Colonic mucosa (tissue), 4 donors: ENCODE data around the gene SERPING1. TPM values are rescaled to one million over a fixed set of nuclear protein-coding genes. Genes with fewer than 3 reads are reported as not detected.

ENCODE experiments used
- DNase-seq: peaks from one replicate; pipeline ENCODE4 v3.0.0-alpha.2; 2020
- H3K27ac ChIP-seq: fragments of 200-600 bp; one replicate; pipeline ENCODE4 v1.8.0; 2021
- H3K27me3 ChIP-seq: fragments of 200-600 bp; one replicate; pipeline ENCODE4 v1.8.0; 2021
- H3K36me3 ChIP-seq: fragments of 200-600 bp; one replicate; pipeline ENCODE4 v1.8.0; 2021
- H3K4me1 ChIP-seq: fragments of 200-600 bp; one replicate; pipeline ENCODE4 v1.8.0; 2021; ENCODE audit warnings: mild to moderate bottlenecking
- H3K4me3 ChIP-seq: fragments of 200-600 bp; one replicate; pipeline ENCODE4 v1.8.0; 2021
- H3K9ac ChIP-seq, 2 donors: one replicate each; pipeline ENCODE4 v1.7.0; 2013; ENCODE audit warnings: control low read depth in 2 of 2, low read depth in 2 of 2, low read length in 2 of 2
- H3K9me3 ChIP-seq: fragments of 200-600 bp; one replicate; pipeline ENCODE4 v1.8.0; 2021
- intact Hi-C: fragments of 100-400 bp; cut with DNase I; formaldehyde crosslinking; loops from one replicate; pipeline ENCODE4 v1.14.1; 2022
- total RNA-seq, 2 donors: library from RNA; stranded (reverse); fragmentation: NEBNext Ultra II Directional in 1 of 2; extraction: Animal tissue kit (Norgen Biotek cat#: 25700) in 1 of 2; gene quantifications; one replicate each; pipeline ENCODE4 v1.2.1, GENCODE V29; 2021
- TF ChIP-seq, protein P1 (sequence below): fragments of 200-600 bp; IDR thresholded peaks from one replicate; pipeline ENCODE4 v1.8.0; 2022; ENCODE audit warnings: antibody characterized with exemption, mild to moderate bottlenecking
- donor health status: healthy.
- donor health status: DM: no; HTN: no; CAD: no.
- donor health status: DM: no; HTN: no; CAD: no.

The SERPING1 gene
- total RNA-seq, 2 donors from 2014 or later: 18.7 to 57.5 TPM

DNA sequence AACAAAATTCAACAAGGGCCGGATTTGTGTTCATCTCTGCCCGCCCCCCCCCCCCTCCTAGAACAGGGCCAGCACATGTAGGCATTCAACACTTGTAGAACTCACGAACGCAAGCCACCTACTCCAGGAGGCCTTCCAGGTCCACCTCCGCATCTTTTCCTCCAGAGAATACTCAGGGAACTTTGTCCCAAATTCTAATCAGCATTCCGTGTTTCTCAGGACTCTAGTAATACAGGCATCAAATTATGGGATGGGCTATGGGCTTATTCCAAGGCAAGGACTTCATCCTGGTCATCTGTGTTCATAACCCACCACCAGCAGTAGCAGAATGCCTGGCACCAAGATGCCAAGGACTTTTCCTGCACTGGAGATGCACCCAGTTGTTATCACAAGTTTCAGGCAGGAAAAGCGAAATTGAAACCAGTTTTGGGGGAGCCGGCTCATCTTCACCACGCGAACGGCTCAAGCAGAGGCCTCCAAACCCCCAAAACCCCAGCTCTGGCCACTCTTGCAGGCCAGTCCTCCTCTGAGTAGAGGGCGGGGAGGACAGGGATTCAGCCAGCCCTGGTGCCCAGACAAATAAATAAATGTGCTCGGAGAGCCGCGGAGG lies 30.5 kb upstream of the SERPING1 start:
- intact Hi-C loops: loop anchor here (10.0 kb wide), 1 partner anchor 238 kb away; no protein-coding TSS in a partner anchor
- H3K27ac ChIP-seq: peak overlapping the region; percentile 84
- peak overlapping the region; percentile 84 for H3K4me3 ChIP-seq
- TF ChIP-seq, protein P1, sequence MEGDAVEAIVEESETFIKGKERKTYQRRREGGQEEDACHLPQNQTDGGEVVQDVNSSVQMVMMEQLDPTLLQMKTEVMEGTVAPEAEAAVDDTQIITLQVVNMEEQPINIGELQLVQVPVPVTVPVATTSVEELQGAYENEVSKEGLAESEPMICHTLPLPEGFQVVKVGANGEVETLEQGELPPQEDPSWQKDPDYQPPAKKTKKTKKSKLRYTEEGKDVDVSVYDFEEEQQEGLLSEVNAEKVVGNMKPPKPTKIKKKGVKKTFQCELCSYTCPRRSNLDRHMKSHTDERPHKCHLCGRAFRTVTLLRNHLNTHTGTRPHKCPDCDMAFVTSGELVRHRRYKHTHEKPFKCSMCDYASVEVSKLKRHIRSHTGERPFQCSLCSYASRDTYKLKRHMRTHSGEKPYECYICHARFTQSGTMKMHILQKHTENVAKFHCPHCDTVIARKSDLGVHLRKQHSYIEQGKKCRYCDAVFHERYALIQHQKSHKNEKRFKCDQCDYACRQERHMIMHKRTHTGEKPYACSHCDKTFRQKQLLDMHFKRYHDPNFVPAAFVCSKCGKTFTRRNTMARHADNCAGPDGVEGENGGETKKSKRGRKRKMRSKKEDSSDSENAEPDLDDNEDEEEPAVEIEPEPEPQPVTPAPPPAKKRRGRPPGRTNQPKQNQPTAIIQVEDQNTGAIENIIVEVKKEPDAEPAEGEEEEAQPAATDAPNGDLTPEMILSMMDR: no peak
- peak; percentile 39 for DNase-seq
- H3K9me3 ChIP-seq: no peaks in the 10 kb centered on the region
- H3K36me3 ChIP-seq: no peaks in the 10 kb centered on the region
- peak overlapping the region; percentile 73 to 80 for H3K9ac ChIP-seq
- no peaks in the 10 kb centered on the region for H3K27me3 ChIP-seq
- no peaks in the 10 kb centered on the region for H3K4me1 ChIP-seq

DNA sequence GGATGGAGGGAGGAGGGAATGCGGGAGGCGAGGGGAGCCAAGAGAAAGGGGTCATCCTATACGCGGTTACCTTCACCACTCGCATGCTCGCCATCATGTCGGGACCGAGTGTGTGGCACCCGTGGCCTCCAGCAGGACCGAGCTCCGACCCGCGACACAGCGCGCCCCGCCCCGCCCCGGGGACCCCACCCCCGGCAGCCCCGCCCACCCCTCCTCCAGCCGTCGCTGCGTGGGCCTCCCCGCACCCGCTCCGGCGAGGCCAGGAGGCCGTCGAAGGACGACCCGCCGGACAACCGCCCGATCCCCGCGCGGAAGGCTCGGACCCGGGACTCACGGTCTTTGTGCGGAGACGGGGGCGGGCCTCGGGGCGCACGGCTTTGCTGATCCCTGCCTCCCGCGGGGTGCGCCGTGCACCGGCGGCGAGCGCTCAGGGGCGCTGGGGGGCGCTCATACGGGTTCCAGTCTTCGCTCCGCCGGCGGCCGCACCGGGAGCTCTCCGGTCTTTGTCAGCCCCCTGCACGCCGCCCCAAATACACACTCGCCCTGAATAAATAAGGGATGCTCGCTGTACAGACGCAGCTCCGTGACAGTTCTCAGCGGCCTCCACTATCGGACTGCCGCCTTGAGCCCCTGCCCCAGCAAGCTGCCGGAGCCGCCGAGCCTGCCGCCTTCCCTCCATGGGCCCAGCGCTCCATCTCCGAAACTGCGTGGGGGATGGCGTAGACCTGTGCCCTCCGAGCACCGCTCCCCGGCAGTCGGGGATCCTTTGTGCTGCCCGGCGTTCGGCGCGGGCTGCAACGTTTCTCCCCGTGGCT lies 29.8 kb upstream of the SERPING1 start, which contains the start of gene UBE2L6:
Gene UBE2L6 (minus strand): TSS at position 158 of the 815 bp plus-strand sequence. CDS start 61 bp downstream, at position 97.
- no peaks in the 10 kb centered on the region for H3K4me1 ChIP-seq
- peak; percentile 74 for DNase-seq
- H3K36me3 ChIP-seq: no peaks in the 10 kb centered on the region
- peak within 1 kb of the TSS; percentile 80 to 87 for H3K9ac ChIP-seq
- H3K27ac ChIP-seq: peak within 1 kb of the TSS; percentile 84
- peak within 1 kb of the TSS; percentile 84 for H3K4me3 ChIP-seq
- no peaks in the 10 kb centered on the region for H3K27me3 ChIP-seq
- no peaks in the 10 kb centered on the region for H3K9me3 ChIP-seq
- TF ChIP-seq, protein P1: no peak
- intact Hi-C loops: loop anchor here (2.0 to 10.0 kb wide), 2 partner anchors 73 to 237 kb away; no protein-coding TSS in a partner anchor

GRCh38 chr11:57568330-57568766 lies 29.1 kb upstream of the SERPING1 start:
- no peaks in the 10 kb centered on the region for H3K36me3 ChIP-seq
- TF ChIP-seq, protein P1: peak; percentile 88
- H3K9ac ChIP-seq: peak overlapping the region; percentile 79 to 87
- no peaks in the 10 kb centered on the region for H3K4me1 ChIP-seq
- peak overlapping the region; percentile 84 for H3K4me3 ChIP-seq
- no peaks in the 10 kb centered on the region for H3K9me3 ChIP-seq
- DNase-seq: peak; percentile 91
- peak overlapping the region; percentile 84 for H3K27ac ChIP-seq
- intact Hi-C loops: loop anchor here (2.0 to 10.0 kb wide), 2 partner anchors 72 to 236 kb away; no protein-coding TSS in a partner anchor
- no peaks in the 10 kb centered on the region for H3K27me3 ChIP-seq

DNA sequence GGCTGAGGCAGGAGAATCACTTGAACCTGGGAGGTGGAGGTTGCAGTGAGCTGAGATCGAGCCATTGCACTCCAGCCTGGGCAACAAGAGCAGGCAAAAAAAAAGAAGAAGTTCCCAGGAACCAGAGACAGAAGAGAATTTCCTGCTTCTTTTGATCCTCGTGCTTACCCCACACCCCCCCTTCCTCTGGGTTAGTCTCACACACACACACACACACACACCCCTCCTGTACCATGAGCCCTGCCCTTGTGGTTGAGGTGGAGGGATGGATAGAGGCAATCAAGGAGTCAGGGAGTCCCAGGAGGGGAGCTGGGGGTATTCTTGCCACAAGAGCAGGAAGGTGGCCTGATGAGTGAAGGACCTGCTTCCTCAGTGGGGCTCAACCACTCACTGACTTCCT lies 25.9 kb upstream of the SERPING1 start:
- TF ChIP-seq, protein P1: no peak
- Histone ChIP-seq H3K9ac (no peak overlapping the region), H3K9me3 (no peaks in the 10 kb centered on the region), H3K27ac (no peak overlapping the region), H3K4me3 (no peak overlapping the region), H3K27me3 (no peaks in the 10 kb centered on the region), H3K36me3 (no peaks in the 10 kb centered on the region), H3K4me1 (no peaks in the 10 kb centered on the region)
- no peak for DNase-seq
- intact Hi-C loops: no loop called here

GRCh38 chr11:57574061-57574460 lies 23.4 kb upstream of the SERPING1 start:
- Histone ChIP-seq H3K36me3 (no peaks in the 10 kb centered on the region), H3K27me3 (no peaks in the 10 kb centered on the region), H3K27ac (no peak overlapping the region), H3K9ac (no peak overlapping the region), H3K4me1 (no peaks in the 10 kb centered on the region), H3K9me3 (no peaks in the 10 kb centered on the region), H3K4me3 (no peak overlapping the region)
- no peak for DNase-seq
- intact Hi-C loops: no loop called here
- TF ChIP-seq, protein P1: no peak
